Neuronal stem cell (in vitro differentiated cells): ENCODE measurements around the gene ECHS1.
"Not testable (repeated sequence)": the region's sequence is repeated elsewhere in the genome, so short reads cannot be mapped to it uniquely, and the experiment has no call there.

Experiments used
- DNase-seq: peaks from one replicate; pipeline ENCODE4 v3.0.0-alpha.2; 2013; ENCODE audit warnings: low spot score
- H2AFZ ChIP-seq: one replicate; pipeline ENCODE4 v1.6.1; 2013; ENCODE audit warnings: mild to moderate bottlenecking, low read length, inconsistent platforms
- H2AK5ac ChIP-seq: 2 replicates; pipeline ENCODE4 v1.6.1; 2013; ENCODE audit warnings: low read depth, mild to moderate bottlenecking, inconsistent platforms, low read length, moderate library complexity, mixed read lengths
- H2BK120ac ChIP-seq: 2 replicates; pipeline ENCODE4 v1.6.1; 2013; ENCODE audit warnings: low read depth, mild to moderate bottlenecking, inconsistent platforms, low read length, moderate library complexity, mixed read lengths
- H2BK12ac ChIP-seq: one replicate; pipeline ENCODE4 v1.6.1; 2013; ENCODE audit warnings: low read length, inconsistent platforms
- H2BK15ac ChIP-seq: 2 replicates; pipeline ENCODE4 v1.6.1; 2013; ENCODE audit warnings: mild to moderate bottlenecking, low read length, inconsistent platforms, mixed read lengths
- H2BK5ac ChIP-seq: one replicate; pipeline ENCODE4 v1.6.1; 2013; ENCODE audit warnings: inconsistent platforms, mild to moderate bottlenecking, low read length, moderate library complexity
- H3K14ac ChIP-seq: one replicate; pipeline ENCODE4 v1.6.1; 2013; ENCODE audit warnings: low read length, inconsistent platforms
- H3K18ac ChIP-seq: 2 replicates; pipeline ENCODE4 v1.6.1; 2013; ENCODE audit warnings: low read length, inconsistent platforms
- H3K23ac ChIP-seq: 2 replicates; pipeline ENCODE4 v1.6.1; 2013; ENCODE audit warnings: low read depth, mild to moderate bottlenecking, mixed read lengths, low read length, inconsistent platforms; ENCODE audit not compliant: poor library complexity
- H3K27ac ChIP-seq: replicated peaks from 3 replicates; pipeline ENCODE4 v1.5.1; 2013; ENCODE audit warnings: low read length, inconsistent platforms
- H3K27me3 ChIP-seq, 3 experiments: 2 replicates each; pipeline ENCODE4 v1.6.1; 2013; ENCODE audit warnings: low read length in 3 of 3, mild to moderate bottlenecking in 2 of 3, inconsistent platforms in 1 of 3, low read depth in 1 of 3, mixed read lengths in 1 of 3, moderate library complexity in 1 of 3; ENCODE audit not compliant: control insufficient read depth in 3 of 3, insufficient read depth in 3 of 3
- H3K36me3 ChIP-seq, 2 donors: replicated peaks in 1 of 2; 2 replicates each; pipeline ENCODE4 v1.6.1; 2013; ENCODE audit warnings: low read length in 2 of 2; ENCODE audit not compliant: control insufficient read depth in 2 of 2, insufficient read depth in 2 of 2
- H3K4ac ChIP-seq: 2 replicates; pipeline ENCODE4 v1.6.1; 2013; ENCODE audit warnings: inconsistent platforms, mild to moderate bottlenecking, low read length, moderate library complexity
- H3K4me1 ChIP-seq, 2 donors: 1 replicate in 1 of 2; 2 replicates in 1 of 2; pipeline ENCODE4 v1.6.1; 2013; ENCODE audit warnings: low read length in 2 of 2, low read depth in 1 of 2; ENCODE audit not compliant: control insufficient read depth in 2 of 2, insufficient read depth in 1 of 2
- H3K4me2 ChIP-seq: one replicate; pipeline ENCODE4 v1.6.1; 2013; ENCODE audit warnings: mild to moderate bottlenecking, low read length, inconsistent platforms; ENCODE audit not compliant: insufficient read depth, poor library complexity, severe bottlenecking
- H3K4me3 ChIP-seq, 2 donors: 2 replicates each; pipeline ENCODE4 v1.5.1; 2013; ENCODE audit warnings: low read length in 2 of 2, mild to moderate bottlenecking in 2 of 2, inconsistent platforms in 1 of 2, moderate library complexity in 1 of 2
- H3K79me1 ChIP-seq: one replicate; pipeline ENCODE4 v1.6.1; 2013; ENCODE audit warnings: low read depth, mild to moderate bottlenecking, inconsistent platforms, low read length, moderate library complexity
- H3K9ac ChIP-seq: one replicate; pipeline ENCODE4 v1.6.1; 2013; ENCODE audit warnings: mild to moderate bottlenecking, low read depth, low read length, inconsistent platforms; ENCODE audit not compliant: poor library complexity
- H3K9me3 ChIP-seq, 2 donors: replicated peaks in 1 of 2; 2 replicates each; pipeline versions ENCODE3 to v1.6.1; 2013; ENCODE audit warnings: low read length in 2 of 2, mild to moderate bottlenecking in 2 of 2, inconsistent platforms in 1 of 2, low read depth in 1 of 2, mixed read lengths in 1 of 2, moderate library complexity in 1 of 2; ENCODE audit not compliant: control insufficient read depth in 2 of 2, insufficient read depth in 1 of 2
- H4K8ac ChIP-seq: one replicate; pipeline ENCODE4 v1.6.1; 2013; ENCODE audit warnings: low read depth, mild to moderate bottlenecking, inconsistent platforms, low read length, moderate library complexity
- H4K91ac ChIP-seq: one replicate; pipeline ENCODE4 v1.6.1; 2013; ENCODE audit warnings: low read length, low read depth, mild to moderate bottlenecking, inconsistent platforms; ENCODE audit not compliant: poor library complexity
- WGBS, 2 donors: extraction: QIAGEN DNeasy Blood & Tissue Kit; methylation state at CpG; one replicate each; pipeline ENCODE4 v1.1.7; 2013; ENCODE audit warnings: missing lambda C conversion rate in 2 of 2, mixed read lengths in 1 of 2; ENCODE audit not compliant: insufficient read length in 2 of 2, insufficient replicate concordance in 1 of 2; ENCODE audit errors: extremely low coverage in 2 of 2; 5-methylcytosine and 5-hydroxymethylcytosine counted together

ECHS1 gene

GRCh38 chr10:133415752-133416151 lies 42.6 kb upstream of the ECHS1 start:
- no peak for DNase-seq
- H3K9me3 ChIP-seq: peaks cover 10 to 33% of the 10 kb centered on the region in 2 donors
- H2BK120ac ChIP-seq: no peak overlapping the region
- no peaks in the 10 kb centered on the region for H3K27me3 ChIP-seq
- no peak overlapping the region for H2AFZ ChIP-seq
- H3K18ac ChIP-seq: no peak overlapping the region
- peaks cover 24 to 70% of the 10 kb centered on the region in 2 donors for H3K36me3 ChIP-seq
- H2BK12ac ChIP-seq: no peak overlapping the region
- H2BK15ac ChIP-seq: no peak overlapping the region
- no peak overlapping the region for H3K14ac ChIP-seq
- no peak overlapping the region for H2BK5ac ChIP-seq
- peaks cover 2% of the 10 kb centered on the region for H3K79me1 ChIP-seq
- no peak overlapping the region for H4K8ac ChIP-seq
- peak overlapping the region; percentile 32 for H3K23ac ChIP-seq
- H3K4me2 ChIP-seq: no peak overlapping the region
- H3K4me1 ChIP-seq: no peaks in the 10 kb centered on the region
- H2AK5ac ChIP-seq: no peak overlapping the region
- no peak overlapping the region for H4K91ac ChIP-seq
- H3K9ac ChIP-seq: no peak overlapping the region
- no CpG with 5 or more reads among the region's 25 CpGs for WGBS, 2 donors
- H3K4ac ChIP-seq: no peak overlapping the region
- no peak overlapping the region for H3K4me3 ChIP-seq
- H3K27ac ChIP-seq: no peak overlapping the region

GRCh38 chr10:133414401-133414800 lies 41.2 kb upstream of the ECHS1 start:
- not testable (repeated sequence) for H4K91ac ChIP-seq, H3K4ac ChIP-seq, H3K14ac ChIP-seq, H2BK5ac ChIP-seq, H3K79me1 ChIP-seq, H3K4me2 ChIP-seq, H2BK120ac ChIP-seq, H2BK15ac ChIP-seq, H3K4me1 ChIP-seq, H2BK12ac ChIP-seq, H4K8ac ChIP-seq, H3K9ac ChIP-seq, H3K27me3 ChIP-seq, H3K27ac ChIP-seq, H2AK5ac ChIP-seq, H3K18ac ChIP-seq, H3K4me3 ChIP-seq, H2AFZ ChIP-seq, DNase-seq, H3K23ac ChIP-seq
- no CpG with 5 or more reads among the region's 23 CpGs for WGBS, 2 donors
- Histone ChIP-seq H3K36me3 (peaks cover 23 to 70% of the 10 kb centered on the region in 2 donors), H3K9me3 (peaks cover 10 to 47% of the 10 kb centered on the region in 2 donors)

- Histone ChIP-seq H2AK5ac (no peak overlapping the region), H2BK12ac (no peak overlapping the region), H3K9me3 (peaks cover 12 to 63% of the 10 kb centered on the region in 2 donors), H3K18ac (no peak overlapping the region), H3K4ac (no peak overlapping the region), H3K23ac (no peak overlapping the region), H2BK120ac (no peak overlapping the region), H3K27me3 (no peaks in the 10 kb centered on the region), H2AFZ (no peak overlapping the region), H2BK15ac (no peak overlapping the region), H3K14ac (no peak overlapping the region), H3K9ac (no peak overlapping the region), H3K36me3 (peaks cover 18 to 76% of the 10 kb centered on the region in 2 donors), H2BK5ac (no peak overlapping the region), H4K8ac (no peak overlapping the region), H3K4me3 (no peak overlapping the region), H3K79me1 (no peaks in the 10 kb centered on the region), H3K4me2 (no peak overlapping the region), H3K4me1 (no peaks in the 10 kb centered on the region), H3K27ac (no peak overlapping the region), H4K91ac (no peak overlapping the region)
- no peak for DNase-seq
Measured at GRCh38 chr10:133412381-133412711, 39.2 kb upstream of the ECHS1 start.

GRCh38 chr10:133411523-133412380 lies 38.6 kb upstream of the ECHS1 start:
- Histone ChIP-seq H3K9me3 (peaks cover 12 to 66% of the 10 kb centered on the region in 2 donors), H2AK5ac (no peak overlapping the region), H4K8ac (no peak overlapping the region), H2AFZ (no peak overlapping the region), H3K4me2 (no peak overlapping the region), H2BK12ac (no peak overlapping the region), H3K4me1 (no peaks in the 10 kb centered on the region), H3K36me3 (peaks cover 18 to 82% of the 10 kb centered on the region in 2 donors), H2BK5ac (no peak overlapping the region), H3K23ac (no peak overlapping the region), H3K18ac (no peak overlapping the region), H3K14ac (no peak overlapping the region), H3K4me3 (no peak overlapping the region), H3K4ac (no peak overlapping the region), H3K27ac (no peak overlapping the region), H2BK120ac (no peak overlapping the region), H3K27me3 (no peaks in the 10 kb centered on the region), H4K91ac (no peak overlapping the region), H2BK15ac (no peak overlapping the region), H3K79me1 (no peaks in the 10 kb centered on the region), H3K9ac (no peak overlapping the region)
- WGBS, 2 donors: no CpG with 5 or more reads among the region's 7 CpGs
- no peak for DNase-seq
